GM12801 (cell line): ENCODE results near the gene SRSF1.

ENCODE experiments used
- CTCF ChIP-seq: IDR thresholded peaks from one replicate; pipeline ENCODE4 v1.5.1; 2011; ENCODE audit warnings: control low read depth; ENCODE audit not compliant: insufficient read length; ENCODE audit errors: extremely low read depth

Gene SRSF1

GRCh38 chr17:58002154-58002948, 4.7 kb downstream of the SRSF1 start:
- no peak for TF ChIP-seq CTCF

- TF ChIP-seq CTCF = no peak
Observed at GRCh38 chr17:58001461-58002124, 5.5 kb downstream of the SRSF1 start.

- TF ChIP-seq CTCF = no peak
Observed at GRCh38 chr17:57999496-58000017, 7.5 kb downstream of the SRSF1 start.

DNA sequence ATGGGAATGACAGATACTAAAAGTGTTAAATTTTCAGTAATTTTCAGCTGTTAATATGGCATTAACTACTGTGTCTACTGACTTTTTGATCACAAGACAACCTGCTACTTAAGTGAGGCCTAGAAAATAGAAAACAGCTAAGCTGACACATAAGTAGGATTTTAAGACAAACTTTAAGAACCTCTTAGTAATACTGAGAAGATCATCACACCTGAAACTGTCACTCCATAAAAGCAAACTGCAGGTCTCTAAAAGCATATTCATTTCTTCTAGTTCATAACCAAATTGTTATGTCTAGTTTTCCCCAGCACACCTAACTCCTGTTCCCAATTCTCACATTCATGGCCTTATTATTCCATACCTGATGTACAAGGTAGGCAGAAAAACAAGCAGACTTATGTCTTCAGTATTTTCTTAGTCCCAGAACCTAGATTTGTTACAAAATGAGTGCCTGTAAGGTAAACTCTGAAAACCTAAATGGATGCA, 8.0 kb downstream of the SRSF1 start:
- no peak for TF ChIP-seq CTCF

DNA sequence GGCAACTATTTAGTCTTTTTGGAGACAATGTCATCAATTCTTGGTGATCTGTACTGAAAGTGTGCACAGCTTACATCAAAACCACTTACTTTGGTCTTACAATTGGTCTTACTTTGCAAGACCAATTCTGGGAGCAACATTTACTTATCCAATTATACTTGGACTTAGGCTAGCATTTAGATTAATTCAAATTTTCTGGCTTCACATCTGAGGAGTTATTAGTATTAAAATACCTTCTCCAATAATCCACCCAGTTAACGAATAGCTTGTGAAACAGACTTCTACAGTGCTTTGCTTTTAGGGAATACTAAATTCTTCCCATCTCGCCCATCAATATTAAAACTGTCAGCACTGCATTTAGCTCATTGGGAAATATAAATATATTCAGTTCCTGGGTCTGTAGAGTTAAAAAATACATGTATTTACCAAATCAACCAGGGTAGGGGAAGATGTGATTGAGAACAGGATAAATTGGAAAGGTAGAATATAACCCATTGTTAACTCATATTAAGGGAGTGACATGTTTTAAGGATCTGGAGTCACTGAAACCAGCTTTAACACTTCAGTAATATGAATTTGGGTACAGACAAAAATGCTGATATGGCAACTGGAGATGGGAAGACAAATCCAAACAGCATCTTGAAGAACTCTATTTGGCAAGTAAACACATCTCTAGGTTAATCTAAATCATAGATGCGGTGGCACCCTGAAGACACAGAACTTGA, 9.8 kb downstream of the SRSF1 start:
- no peak for TF ChIP-seq CTCF

GRCh38 chr17:57995076-57995956, 11.7 kb downstream of the SRSF1 start:
- no peak for TF ChIP-seq CTCF
